ENCODE measurements around the gene KRT10. TPM values are rescaled to one million over a fixed set of nuclear protein-coding genes. Genes with fewer than 3 reads are reported as not detected.
A peak's percentile ranks its signal among the peaks of the same experiment; 100 is the strongest.

Gene KRT10
- total RNA-seq (2011; cell fraction: chromatin; rRNA removed; ENCODE audit: low replicate concordance): 11.6 and 27.7 TPM in 2 replicates
- 10.5 and 12.3 TPM in 2 replicates for total RNA-seq (2011; cell fraction: nucleolus; rRNA removed)
- total RNA-seq (2011; cell fraction: nucleoplasm; rRNA removed): 19.1 and 28.6 TPM in 2 replicates
- 64.0 and 70.5 TPM in 2 replicates for total RNA-seq (2014; rRNA removed)
- 80.8 and 101 TPM in 2 replicates for total RNA-seq (2014; rRNA removed; fragmentation: Illumina TruSeq; extraction: Trizol)
- 45.7 and 51.0 TPM in 2 replicates for total RNA-seq (2015; rRNA removed; fragmentation: Illumina TruSeq; extraction: Trizol)
- total RNA-seq (2021): 153 and 166 TPM in 2 replicates
- 38.5 and 179 TPM in 2 replicates for polyA plus RNA-seq (2011; rRNA removed)
- 14.5 and 29.1 TPM in 2 replicates for polyA plus RNA-seq (2011; cell fraction: cytosol; rRNA removed)
- 13.4 and 14.2 TPM in 2 replicates for polyA plus RNA-seq (2011; cell fraction: nucleus; rRNA removed)
- 97.2 and 238 TPM in 2 replicates for polyA plus RNA-seq (2012)
- polyA plus RNA-seq (2014; fragmentation: Illumina TruSeq; extraction: Trizol): 76.2 and 80.2 TPM in 2 replicates
- 10 to 100 TPM; 47.0 to 54.6 TPM for polyA plus RNA-seq (2014; fragmentation: Nextera tagmentation; extraction: Ambion mirVana)
- 110 and 139 TPM in 2 replicates for polyA plus RNA-seq (2014; rRNA removed)
- polyA minus RNA-seq (2011; rRNA and poly(A)+ RNA removed): 5.6 and 37.3 TPM in 2 replicates
- 6.6 and 21.6 TPM in 2 replicates for polyA minus RNA-seq (2011; cell fraction: cytosol; rRNA and poly(A)+ RNA removed)
- 2.4 and 4.8 TPM in 2 replicates for polyA minus RNA-seq (2011; cell fraction: nucleus; rRNA and poly(A)+ RNA removed)
- percentile 86 among the genes with signal in this experiment for Bru-seq, nascent RNA
- percentile 71 among the genes with signal in this experiment for BruChase-seq, experiment 1, labeled RNA remaining after a 2-hour chase
- BruChase-seq, experiment 2, labeled RNA remaining after a 6-hour chase: percentile 72 among the genes with signal in this experiment
- long read RNA-seq, experiment 1, transcript KRT10-201 (8 exons, 2,124 nt): major isoform, 46 of 688 reads
- long read RNA-seq, experiment 1, transcript KRT10-202 (2 exons, 583 nt): minor isoform, 23 of 688 reads
- long read RNA-seq, experiment 1, partial matches to known transcripts: 586 of 688 reads
- long read RNA-seq, experiment 1, other reads (novel, unspliced or antisense): 33 of 688 reads
- long read RNA-seq, experiment 2, transcript KRT10-202 (2 exons, 583 nt): minor isoform, 13 of 215 reads
- long read RNA-seq, experiment 2, transcript KRT10-201 (8 exons, 2,124 nt): major isoform, 15 of 215 reads
- long read RNA-seq, experiment 2, partial matches to known transcripts: 173 of 215 reads
- long read RNA-seq, experiment 2, other reads (novel, unspliced or antisense): 14 of 215 reads
- long read RNA-seq, experiment 3, partial matches to known transcripts: 124 of 129 reads
- long read RNA-seq, experiment 3, other reads (novel, unspliced or antisense): 0 of 129 reads

DNA sequence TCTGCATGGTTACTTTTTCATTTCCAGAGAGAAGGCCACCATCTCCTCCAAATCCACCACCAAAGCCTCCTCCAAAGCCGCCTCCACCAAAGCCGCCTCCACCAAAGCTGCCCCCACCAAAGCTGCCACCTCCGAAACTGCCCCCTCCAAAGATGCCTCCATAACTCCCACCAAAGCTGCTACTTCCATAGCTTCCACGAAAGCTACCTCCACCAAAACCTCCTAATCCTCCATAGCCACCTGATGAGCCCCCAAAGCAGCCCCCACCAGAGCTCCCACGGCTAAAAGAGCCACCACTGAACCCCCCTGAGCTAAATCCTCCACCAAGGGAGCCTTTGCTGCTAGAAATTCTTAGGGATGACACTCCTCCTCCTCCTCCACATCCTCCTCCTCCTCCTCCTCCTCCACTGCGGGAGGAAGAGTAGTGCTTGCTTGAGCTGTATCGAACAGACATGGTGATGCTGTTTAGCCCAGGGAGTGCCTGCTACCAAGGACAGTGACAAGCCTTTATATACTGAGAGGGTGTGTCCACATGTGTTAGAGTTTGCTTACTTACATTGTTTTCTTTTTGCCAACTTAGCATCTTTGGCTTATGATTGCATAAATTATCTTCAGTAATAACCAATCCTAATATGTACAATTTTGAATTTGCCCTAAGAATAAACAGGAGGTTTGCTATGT is at the start of gene KRT10:
Gene KRT10 (minus strand): TSS at position 483 of the 681 bp plus-strand sequence. CDS start 29 bp downstream, at position 454.
- intact Hi-C loops (cut with micrococcal nuclease) (no loop called here), in situ Hi-C loops (cut with MboI) (no loop called here)
- FAIRE-seq (peak; percentile 58), ATAC-seq (peak; percentile 60), DNase-seq (ENCODE audit: extremely low read depth in 1 of 4, low spot score in 3 of 4) (peak in 2 of 4 experiments; percentile 41 to 72)
- Histone ChIP-seq H3K27ac (ENCODE audit: extremely low read depth, low read depth, low read length) (peak within 1 kb of the TSS; percentile 99), H3K4me3 (peak within 1 kb of the TSS; percentile 3; the same call in 1 of the 2 replicates), H3K27me3 (ENCODE audit: control insufficient read depth in 2 of 2, insufficient read depth in 2 of 2, low read length in 2 of 2) (no peaks in the 10 kb centered on the region), H3K4me2 (ENCODE audit: insufficient read depth, low read length) (peak within 1 kb of the TSS; percentile 66), H3K9me3 (replicated peaks; ENCODE audit: control insufficient read depth, insufficient read depth, low read depth, low read length) (no peaks in the 10 kb centered on the region), H4K20me1 (replicated peaks; ENCODE audit: control insufficient read depth, insufficient read depth, low read length) (no peaks in the 10 kb centered on the region), H3K4me1 (replicated peaks in 1 of 2; ENCODE audit: control insufficient read depth in 2 of 2, insufficient read depth in 2 of 2, low read length in 2 of 2) (peaks cover 26 to 52% of the 10 kb centered on the region in 2 experiments), H3K36me3 (ENCODE audit: control insufficient read depth, insufficient read depth, low read length) (peaks cover 26% of the 10 kb centered on the region), H2AFZ (ENCODE audit: low read depth, low read length) (no peak within 1 kb of the TSS), H3K79me2 (ENCODE audit: control insufficient read depth, insufficient read depth, low read length) (peaks cover 88% of the 10 kb centered on the region), H3K9me1 (ENCODE audit: control insufficient read depth, insufficient read depth, low read length) (no peaks in the 10 kb centered on the region), H3K9ac (ENCODE audit: insufficient read depth in 1 of 2, low read depth in 2 of 2, low read length in 2 of 2) (peak within 1 kb of the TSS; percentile 28 to 97; a peak in 3 of 4 replicates)
- ChIA-PET POLR2A (interaction anchor here (0.7 to 0.8 kb wide), 2 partner anchors 61 to 857 kb away, joined by 3 read pairs; no protein-coding TSS in a partner anchor), CTCF (ENCODE audit: low intra/inter-chr PET ratio) (no interaction called here)
- WGBS (ENCODE audit: insufficient coverage, low coverage, missing lambda C conversion rate): 56% methylated on average over 6 of the region's 7 CpGs
- BruUV-seq (replicated peaks): no TSS peak
- no peak for TF ChIP-seq HDGF (IDR thresholded peaks at IDR 0.05)
- TF ChIP-seq HDAC1 (IDR thresholded peaks at IDR 0.05): peak in 1 of 2 experiments; percentile 81; a peak in 2 of 4 replicates
- TF ChIP-seq, protein P1, sequence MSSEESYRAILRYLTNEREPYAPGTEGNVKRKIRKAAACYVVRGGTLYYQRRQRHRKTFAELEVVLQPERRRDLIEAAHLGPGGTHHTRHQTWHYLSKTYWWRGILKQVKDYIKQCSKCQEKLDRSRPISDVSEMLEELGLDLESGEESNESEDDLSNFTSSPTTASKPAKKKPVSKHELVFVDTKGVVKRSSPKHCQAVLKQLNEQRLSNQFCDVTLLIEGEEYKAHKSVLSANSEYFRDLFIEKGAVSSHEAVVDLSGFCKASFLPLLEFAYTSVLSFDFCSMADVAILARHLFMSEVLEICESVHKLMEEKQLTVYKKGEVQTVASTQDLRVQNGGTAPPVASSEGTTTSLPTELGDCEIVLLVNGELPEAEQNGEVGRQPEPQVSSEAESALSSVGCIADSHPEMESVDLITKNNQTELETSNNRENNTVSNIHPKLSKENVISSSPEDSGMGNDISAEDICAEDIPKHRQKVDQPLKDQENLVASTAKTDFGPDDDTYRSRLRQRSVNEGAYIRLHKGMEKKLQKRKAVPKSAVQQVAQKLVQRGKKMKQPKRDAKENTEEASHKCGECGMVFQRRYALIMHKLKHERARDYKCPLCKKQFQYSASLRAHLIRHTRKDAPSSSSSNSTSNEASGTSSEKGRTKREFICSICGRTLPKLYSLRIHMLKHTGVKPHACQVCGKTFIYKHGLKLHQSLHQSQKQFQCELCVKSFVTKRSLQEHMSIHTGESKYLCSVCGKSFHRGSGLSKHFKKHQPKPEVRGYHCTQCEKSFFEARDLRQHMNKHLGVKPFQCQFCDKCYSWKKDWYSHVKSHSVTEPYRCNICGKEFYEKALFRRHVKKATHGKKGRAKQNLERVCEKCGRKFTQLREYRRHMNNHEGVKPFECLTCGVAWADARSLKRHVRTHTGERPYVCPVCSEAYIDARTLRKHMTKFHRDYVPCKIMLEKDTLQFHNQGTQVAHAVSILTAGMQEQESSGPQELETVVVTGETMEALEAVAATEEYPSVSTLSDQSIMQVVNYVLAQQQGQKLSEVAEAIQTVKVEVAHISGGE (CRISPR knock-in tag; IDR thresholded peaks at IDR 0.05): no peak
- TF ChIP-seq ZEB2 (IDR thresholded peaks at IDR 0.05): no peak
- no peak for TF ChIP-seq BRD4 (IDR thresholded peaks at IDR 0.05)
- TF ChIP-seq CBFA2T3 (IDR thresholded peaks at IDR 0.05): no peak
- no peak for TF ChIP-seq ZSCAN32 (CRISPR knock-in tag; IDR thresholded peaks at IDR 0.05)
- TF ChIP-seq, protein P2, sequence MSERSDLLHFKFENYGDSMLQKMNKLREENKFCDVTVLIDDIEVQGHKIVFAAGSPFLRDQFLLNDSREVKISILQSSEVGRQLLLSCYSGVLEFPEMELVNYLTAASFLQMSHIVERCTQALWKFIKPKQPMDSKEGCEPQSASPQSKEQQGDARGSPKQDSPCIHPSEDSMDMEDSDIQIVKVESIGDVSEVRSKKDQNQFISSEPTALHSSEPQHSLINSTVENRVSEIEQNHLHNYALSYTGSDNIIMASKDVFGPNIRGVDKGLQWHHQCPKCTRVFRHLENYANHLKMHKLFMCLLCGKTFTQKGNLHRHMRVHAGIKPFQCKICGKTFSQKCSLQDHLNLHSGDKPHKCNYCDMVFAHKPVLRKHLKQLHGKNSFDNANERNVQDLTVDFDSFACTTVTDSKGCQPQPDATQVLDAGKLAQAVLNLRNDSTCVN (CRISPR knock-in tag; IDR thresholded peaks at IDR 0.05): no peak
- TF ChIP-seq, protein P3, sequence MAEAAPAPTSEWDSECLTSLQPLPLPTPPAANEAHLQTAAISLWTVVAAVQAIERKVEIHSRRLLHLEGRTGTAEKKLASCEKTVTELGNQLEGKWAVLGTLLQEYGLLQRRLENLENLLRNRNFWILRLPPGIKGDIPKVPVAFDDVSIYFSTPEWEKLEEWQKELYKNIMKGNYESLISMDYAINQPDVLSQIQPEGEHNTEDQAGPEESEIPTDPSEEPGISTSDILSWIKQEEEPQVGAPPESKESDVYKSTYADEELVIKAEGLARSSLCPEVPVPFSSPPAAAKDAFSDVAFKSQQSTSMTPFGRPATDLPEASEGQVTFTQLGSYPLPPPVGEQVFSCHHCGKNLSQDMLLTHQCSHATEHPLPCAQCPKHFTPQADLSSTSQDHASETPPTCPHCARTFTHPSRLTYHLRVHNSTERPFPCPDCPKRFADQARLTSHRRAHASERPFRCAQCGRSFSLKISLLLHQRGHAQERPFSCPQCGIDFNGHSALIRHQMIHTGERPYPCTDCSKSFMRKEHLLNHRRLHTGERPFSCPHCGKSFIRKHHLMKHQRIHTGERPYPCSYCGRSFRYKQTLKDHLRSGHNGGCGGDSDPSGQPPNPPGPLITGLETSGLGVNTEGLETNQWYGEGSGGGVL (CRISPR knock-in tag; IDR thresholded peaks at IDR 0.05): no peak
